Measurements from ENCODE around the gene CSMD2.

CSMD2 gene

GRCh38 chr1:33826711-33827110, 338.3 kb downstream of the CSMD2 start:
- H3K4me3 Mint-ChIP-seq = no peak overlapping the region
- H3K4me1 Mint-ChIP-seq = no peaks in the 10 kb centered on the region
- DNase-seq (no peak), ATAC-seq (no peak)
- no peaks in the 10 kb centered on the region for H3K36me3 Mint-ChIP-seq (ENCODE audit: low read depth)
- no peak overlapping the region for H3K27ac Mint-ChIP-seq
- peaks cover 7% of the 10 kb centered on the region for H3K27me3 Mint-ChIP-seq
- no peaks in the 10 kb centered on the region for H3K9me3 Mint-ChIP-seq

- Mint-ChIP-seq H3K9me3 (no peaks in the 10 kb centered on the region), H3K4me1 (no peaks in the 10 kb centered on the region), H3K36me3 (ENCODE audit: low read depth) (no peaks in the 10 kb centered on the region), H3K27ac (no peak overlapping the region), H3K4me3 (no peak overlapping the region), H3K27me3 (peaks cover 7% of the 10 kb centered on the region)
- ATAC-seq = no peak
- DNase-seq = no peak
Measured at GRCh38 chr1:33826311-33826710, 338.7 kb downstream of the CSMD2 start.

DNA sequence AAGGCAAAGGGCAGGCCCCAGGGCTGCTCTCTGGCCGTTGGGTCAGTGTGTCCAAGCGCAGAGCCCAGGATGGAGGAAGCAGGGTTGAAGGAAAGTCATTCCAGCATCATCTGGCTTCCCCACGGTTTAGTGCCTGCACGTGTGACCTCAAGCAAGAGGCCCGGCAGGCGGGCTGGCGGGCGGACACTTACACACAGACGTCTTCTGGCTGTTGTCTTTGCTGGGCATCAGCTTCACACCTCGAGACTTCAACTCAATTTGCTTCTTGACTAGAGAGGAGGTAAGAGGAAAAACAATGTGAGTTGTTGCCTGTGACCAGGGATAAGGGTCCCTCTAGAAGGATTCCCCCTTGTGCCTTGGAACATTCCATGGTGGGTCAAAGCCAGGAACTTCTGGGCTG, 339.5 kb downstream of the CSMD2 start:
- Mint-ChIP-seq H3K4me1 (no peaks in the 10 kb centered on the region), H3K36me3 (ENCODE audit: low read depth) (no peaks in the 10 kb centered on the region), H3K27me3 (peaks cover 7% of the 10 kb centered on the region), H3K4me3 (no peak overlapping the region), H3K9me3 (no peaks in the 10 kb centered on the region), H3K27ac (no peak overlapping the region)
- DNase-seq (no peak), ATAC-seq (no peak)

GRCh38 chr1:33824971-33825370, 340.1 kb downstream of the CSMD2 start:
- Mint-ChIP-seq H3K27me3 (peaks cover 9% of the 10 kb centered on the region), H3K27ac (no peak overlapping the region), H3K4me1 (no peaks in the 10 kb centered on the region), H3K36me3 (ENCODE audit: low read depth) (no peaks in the 10 kb centered on the region), H3K9me3 (no peaks in the 10 kb centered on the region), H3K4me3 (no peak overlapping the region)
- ATAC-seq (no peak), DNase-seq (no peak)

- Mint-ChIP-seq H3K4me3 (no peak overlapping the region), H3K9me3 (no peaks in the 10 kb centered on the region), H3K36me3 (ENCODE audit: low read depth) (no peaks in the 10 kb centered on the region), H3K27me3 (peaks cover 9% of the 10 kb centered on the region), H3K4me1 (no peaks in the 10 kb centered on the region), H3K27ac (no peak overlapping the region)
- DNase-seq = no peak
- no peak for ATAC-seq
Measured at GRCh38 chr1:33824321-33824720, 340.7 kb downstream of the CSMD2 start.

DNA sequence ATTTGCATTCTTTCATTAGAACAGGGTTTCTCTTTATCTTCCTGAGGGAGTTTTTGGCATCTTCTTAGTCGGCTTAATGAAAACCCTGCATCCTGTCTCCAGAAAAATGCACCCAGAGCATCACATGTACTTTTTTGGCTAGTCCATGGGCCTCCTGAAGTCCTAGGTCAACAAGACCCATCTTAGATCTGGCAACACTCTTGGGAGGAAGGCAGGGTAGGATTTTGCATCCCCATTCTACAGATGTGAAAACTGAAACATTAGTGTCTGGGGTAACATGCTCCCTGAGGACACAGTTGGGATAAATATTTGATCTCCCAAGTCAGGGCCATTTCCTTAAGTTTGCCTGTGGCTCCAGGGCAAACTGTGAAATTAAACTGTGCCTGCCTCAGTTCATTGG, 341.2 kb downstream of the CSMD2 start:
- Mint-ChIP-seq H3K27me3 (peaks cover 9% of the 10 kb centered on the region), H3K4me1 (no peaks in the 10 kb centered on the region), H3K36me3 (ENCODE audit: low read depth) (no peaks in the 10 kb centered on the region), H3K27ac (no peak overlapping the region), H3K9me3 (no peaks in the 10 kb centered on the region), H3K4me3 (no peak overlapping the region)
- DNase-seq (no peak), ATAC-seq (no peak)

DNA sequence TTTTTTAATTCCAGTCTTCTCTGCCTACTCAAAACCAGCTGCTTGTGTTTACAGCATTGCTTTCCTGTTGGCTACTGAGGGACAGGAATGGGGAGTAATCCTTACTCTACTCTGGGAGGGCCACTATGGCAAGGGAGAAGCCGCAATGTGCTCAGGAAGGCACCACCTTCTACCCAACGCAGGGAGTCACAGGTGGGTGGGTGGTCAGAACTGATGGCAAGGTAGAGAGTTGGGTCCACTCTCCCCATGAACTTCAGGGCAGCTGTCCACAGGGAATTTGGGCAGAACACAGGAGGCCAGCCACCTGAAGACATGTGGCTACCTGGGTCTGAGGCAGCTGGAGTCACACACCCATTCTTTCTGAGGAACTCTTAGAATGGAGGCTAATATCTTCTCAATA, 341.6 kb downstream of the CSMD2 start:
- no peaks in the 10 kb centered on the region for H3K9me3 Mint-ChIP-seq
- no peak for ATAC-seq
- no peak overlapping the region for H3K4me3 Mint-ChIP-seq
- no peak overlapping the region for H3K27ac Mint-ChIP-seq
- no peaks in the 10 kb centered on the region for H3K36me3 Mint-ChIP-seq (ENCODE audit: low read depth)
- H3K4me1 Mint-ChIP-seq = no peaks in the 10 kb centered on the region
- no peak for DNase-seq
- peaks cover 9% of the 10 kb centered on the region for H3K27me3 Mint-ChIP-seq

GRCh38 chr1:33822396-33822795, 342.6 kb downstream of the CSMD2 start:
- H3K27me3 Mint-ChIP-seq = peaks cover 9% of the 10 kb centered on the region
- no peak for DNase-seq
- H3K4me1 Mint-ChIP-seq = no peaks in the 10 kb centered on the region

GRCh38 chr1:33821291-33821690, 343.7 kb downstream of the CSMD2 start:
- no peak for ATAC-seq
- Mint-ChIP-seq H3K36me3 (ENCODE audit: low read depth) (no peaks in the 10 kb centered on the region), H3K27ac (no peak overlapping the region), H3K27me3 (peaks cover 9% of the 10 kb centered on the region), H3K9me3 (no peaks in the 10 kb centered on the region), H3K4me3 (no peak overlapping the region), H3K4me1 (no peaks in the 10 kb centered on the region)
- DNase-seq = no peak

More at GRCh38 chr1:33822396-33822795, 342.6 kb downstream of the CSMD2 start:
- Mint-ChIP-seq H3K36me3 (ENCODE audit: low read depth) (no peaks in the 10 kb centered on the region), H3K4me3 (no peak overlapping the region), H3K27ac (no peak overlapping the region), H3K9me3 (no peaks in the 10 kb centered on the region)
- no peak for ATAC-seq

GRCh38 chr1:33820804-33821203, 344.2 kb downstream of the CSMD2 start:
- Mint-ChIP-seq H3K36me3 (ENCODE audit: low read depth) (no peaks in the 10 kb centered on the region), H3K4me1 (no peaks in the 10 kb centered on the region), H3K9me3 (no peaks in the 10 kb centered on the region), H3K4me3 (no peak overlapping the region), H3K27me3 (peaks cover 9% of the 10 kb centered on the region), H3K27ac (no peak overlapping the region)
- ATAC-seq (no peak), DNase-seq (no peak)

GRCh38 chr1:33819913-33820311, 345.1 kb downstream of the CSMD2 start:
- Mint-ChIP-seq H3K4me3 (no peak overlapping the region), H3K27me3 (peaks cover 8% of the 10 kb centered on the region), H3K9me3 (no peaks in the 10 kb centered on the region), H3K36me3 (ENCODE audit: low read depth) (no peaks in the 10 kb centered on the region), H3K27ac (no peak overlapping the region), H3K4me1 (no peaks in the 10 kb centered on the region)
- no peak for ATAC-seq
- DNase-seq = no peak

GRCh38 chr1:33819290-33819912, 345.6 kb downstream of the CSMD2 start:
- Mint-ChIP-seq H3K36me3 (ENCODE audit: low read depth) (no peaks in the 10 kb centered on the region), H3K27ac (no peak overlapping the region), H3K9me3 (no peaks in the 10 kb centered on the region), H3K27me3 (peaks cover 10% of the 10 kb centered on the region), H3K4me3 (no peak overlapping the region), H3K4me1 (no peaks in the 10 kb centered on the region)
- no peak for ATAC-seq
- no peak for DNase-seq

GRCh38 chr1:33818071-33818470, 347.0 kb downstream of the CSMD2 start:
- H3K27me3 Mint-ChIP-seq = peaks cover 10% of the 10 kb centered on the region
- H3K4me3 Mint-ChIP-seq = no peak overlapping the region
- no peaks in the 10 kb centered on the region for H3K4me1 Mint-ChIP-seq
- H3K27ac Mint-ChIP-seq = no peak overlapping the region
- ATAC-seq (no peak), DNase-seq (no peak)
- no peaks in the 10 kb centered on the region for H3K36me3 Mint-ChIP-seq (ENCODE audit: low read depth)
- H3K9me3 Mint-ChIP-seq = no peaks in the 10 kb centered on the region

GRCh38 chr1:33815061-33815460, 350.0 kb downstream of the CSMD2 start:
- ATAC-seq (no peak), DNase-seq (no peak)
- Mint-ChIP-seq H3K4me3 (no peak overlapping the region), H3K9me3 (no peaks in the 10 kb centered on the region), H3K27me3 (peaks cover 5% of the 10 kb centered on the region), H3K4me1 (no peaks in the 10 kb centered on the region), H3K36me3 (ENCODE audit: low read depth) (no peaks in the 10 kb centered on the region), H3K27ac (no peak overlapping the region)

- no peak overlapping the region for H3K27ac Mint-ChIP-seq
Measured at GRCh38 chr1:33814166-33814565, 350.9 kb downstream of the CSMD2 start.

GRCh38 chr1:33810571-33810970, 354.5 kb downstream of the CSMD2 start:
- H3K27ac Mint-ChIP-seq = no peak overlapping the region
- DNase-seq (no peak), ATAC-seq (no peak)
- H3K9me3 Mint-ChIP-seq = peaks cover 18% of the 10 kb centered on the region
- peaks cover 5% of the 10 kb centered on the region for H3K27me3 Mint-ChIP-seq
- H3K36me3 Mint-ChIP-seq (ENCODE audit: low read depth) = no peaks in the 10 kb centered on the region
- no peaks in the 10 kb centered on the region for H3K4me1 Mint-ChIP-seq
- no peak overlapping the region for H3K4me3 Mint-ChIP-seq

More at GRCh38 chr1:33814166-33814565, 350.9 kb downstream of the CSMD2 start:
- no peaks in the 10 kb centered on the region for H3K9me3 Mint-ChIP-seq
- DNase-seq = no peak
- no peak overlapping the region for H3K4me3 Mint-ChIP-seq
- peaks cover 5% of the 10 kb centered on the region for H3K27me3 Mint-ChIP-seq
- H3K36me3 Mint-ChIP-seq (ENCODE audit: low read depth) = no peaks in the 10 kb centered on the region
- no peak for ATAC-seq
- no peaks in the 10 kb centered on the region for H3K4me1 Mint-ChIP-seq
